DND-41 (cell line): Measurements from ENCODE around the gene ABCF3.

Source experiments
- CTCF ChIP-seq: IDR thresholded peaks from 2 replicates; pipeline ENCODE4 v1.5.1; 2012; ENCODE audit warnings: borderline replicate concordance, low read length, moderate library complexity, mild to moderate bottlenecking; ENCODE audit not compliant: poor library complexity, severe bottlenecking; ENCODE audit errors: extremely low read depth
- EZH2 ChIP-seq: IDR thresholded peaks from 3 replicates; pipeline ENCODE4 v1.6.1; 2012; ENCODE audit warnings: borderline replicate concordance, low read depth, mild to moderate bottlenecking, moderate library complexity, low read length, inconsistent platforms; ENCODE audit not compliant: severe bottlenecking

GRCh38 chr3:184238246-184238818 is 52.3 kb downstream of the ABCF3 start:
- TF ChIP-seq CTCF (no peak), EZH2 (no peak)
